ENCODE results near the gene NPSR1. TPM values are rescaled to one million over a fixed set of nuclear protein-coding genes. Genes with fewer than 3 reads are reported as not detected.
"Not testable (repeated sequence)": the region's sequence is repeated elsewhere in the genome, so short reads cannot be mapped to it uniquely, and the experiment has no call there.

NPSR1 gene
- total RNA-seq, 2 donors from 2014 or later, result not detected

DNA sequence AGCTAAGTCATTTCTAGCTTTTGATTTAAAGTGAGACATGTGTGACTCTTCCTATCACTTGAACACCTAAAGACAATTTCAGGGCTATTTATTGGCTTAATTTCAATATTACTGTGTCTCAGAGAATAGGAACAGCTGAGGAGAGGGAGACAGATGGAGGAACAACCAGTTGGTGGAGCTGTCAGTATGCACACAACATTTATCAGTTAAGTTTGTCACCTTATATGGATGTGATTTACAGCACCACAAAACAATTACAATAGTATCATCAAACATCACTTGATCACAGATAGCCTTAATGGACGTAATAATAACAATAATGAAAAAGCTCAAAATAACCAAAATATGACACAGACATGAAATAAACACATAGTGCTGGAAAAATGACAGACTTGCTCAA is 129.6 kb downstream of the NPSR1 start:
- TF ChIP-seq POLR2AphosphoS5 (IDR thresholded peaks at IDR 0.05), result no peak
- TF ChIP-seq POLR2A (IDR thresholded peaks at IDR 0.05), result no peak
- TF ChIP-seq, protein P1, sequence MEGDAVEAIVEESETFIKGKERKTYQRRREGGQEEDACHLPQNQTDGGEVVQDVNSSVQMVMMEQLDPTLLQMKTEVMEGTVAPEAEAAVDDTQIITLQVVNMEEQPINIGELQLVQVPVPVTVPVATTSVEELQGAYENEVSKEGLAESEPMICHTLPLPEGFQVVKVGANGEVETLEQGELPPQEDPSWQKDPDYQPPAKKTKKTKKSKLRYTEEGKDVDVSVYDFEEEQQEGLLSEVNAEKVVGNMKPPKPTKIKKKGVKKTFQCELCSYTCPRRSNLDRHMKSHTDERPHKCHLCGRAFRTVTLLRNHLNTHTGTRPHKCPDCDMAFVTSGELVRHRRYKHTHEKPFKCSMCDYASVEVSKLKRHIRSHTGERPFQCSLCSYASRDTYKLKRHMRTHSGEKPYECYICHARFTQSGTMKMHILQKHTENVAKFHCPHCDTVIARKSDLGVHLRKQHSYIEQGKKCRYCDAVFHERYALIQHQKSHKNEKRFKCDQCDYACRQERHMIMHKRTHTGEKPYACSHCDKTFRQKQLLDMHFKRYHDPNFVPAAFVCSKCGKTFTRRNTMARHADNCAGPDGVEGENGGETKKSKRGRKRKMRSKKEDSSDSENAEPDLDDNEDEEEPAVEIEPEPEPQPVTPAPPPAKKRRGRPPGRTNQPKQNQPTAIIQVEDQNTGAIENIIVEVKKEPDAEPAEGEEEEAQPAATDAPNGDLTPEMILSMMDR (IDR thresholded peaks at IDR 0.05), result no peak
- no peak for DNase-seq (ENCODE audit: low spot score)
- intact Hi-C loops (cut with DNase I), result no loop called here
- no peaks in the 10 kb centered on the region for H3K4me1 ChIP-seq (replicated peaks)
- no peaks in the 10 kb centered on the region for H3K27me3 ChIP-seq (replicated peaks; ENCODE audit: insufficient read depth)
- WGBS, result 44% methylated on average over 1 of the region's 1 CpG
- H3K27ac ChIP-seq, result no peak overlapping the region
- H3K9me3 ChIP-seq, result no peaks in the 10 kb centered on the region
- H3K36me3 ChIP-seq, result no peaks in the 10 kb centered on the region
- H3K4me3 ChIP-seq, result no peak overlapping the region

DNA sequence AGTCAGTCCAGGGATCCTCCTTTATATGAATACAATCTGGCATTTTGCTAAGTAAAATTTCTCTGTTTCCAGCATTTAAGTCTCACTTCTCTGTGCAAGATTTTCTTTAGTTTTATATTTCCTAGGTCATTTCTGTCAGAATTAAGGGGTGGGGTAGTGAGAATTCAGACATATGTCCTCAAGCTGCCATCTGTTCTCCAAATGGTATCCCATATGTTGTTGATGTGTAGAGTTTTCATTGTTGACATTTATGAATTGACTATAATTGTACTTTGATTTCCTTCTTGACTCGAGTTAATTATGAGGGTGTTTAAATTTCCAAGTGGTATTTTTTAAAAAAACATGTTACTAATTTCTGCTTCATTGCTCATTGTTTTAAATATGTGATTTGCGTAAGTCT is 148.8 kb downstream of the NPSR1 start:
- Histone ChIP-seq H3K27ac (no peak overlapping the region), H3K36me3 (no peaks in the 10 kb centered on the region), H3K9me3 (no peaks in the 10 kb centered on the region), H3K27me3 (replicated peaks; ENCODE audit: insufficient read depth) (no peaks in the 10 kb centered on the region), H3K4me1 (replicated peaks) (no peaks in the 10 kb centered on the region), H3K4me3 (no peak overlapping the region)
- intact Hi-C loops (cut with DNase I), result no loop called here
- no peak for DNase-seq (ENCODE audit: low spot score)
- TF ChIP-seq POLR2A (IDR thresholded peaks at IDR 0.05) (no peak), POLR2AphosphoS5 (IDR thresholded peaks at IDR 0.05) (no peak)
- TF ChIP-seq, protein P1 (IDR thresholded peaks at IDR 0.05), result no peak
- WGBS, result 76% methylated on average over 2 of the region's 2 CpGs

DNA sequence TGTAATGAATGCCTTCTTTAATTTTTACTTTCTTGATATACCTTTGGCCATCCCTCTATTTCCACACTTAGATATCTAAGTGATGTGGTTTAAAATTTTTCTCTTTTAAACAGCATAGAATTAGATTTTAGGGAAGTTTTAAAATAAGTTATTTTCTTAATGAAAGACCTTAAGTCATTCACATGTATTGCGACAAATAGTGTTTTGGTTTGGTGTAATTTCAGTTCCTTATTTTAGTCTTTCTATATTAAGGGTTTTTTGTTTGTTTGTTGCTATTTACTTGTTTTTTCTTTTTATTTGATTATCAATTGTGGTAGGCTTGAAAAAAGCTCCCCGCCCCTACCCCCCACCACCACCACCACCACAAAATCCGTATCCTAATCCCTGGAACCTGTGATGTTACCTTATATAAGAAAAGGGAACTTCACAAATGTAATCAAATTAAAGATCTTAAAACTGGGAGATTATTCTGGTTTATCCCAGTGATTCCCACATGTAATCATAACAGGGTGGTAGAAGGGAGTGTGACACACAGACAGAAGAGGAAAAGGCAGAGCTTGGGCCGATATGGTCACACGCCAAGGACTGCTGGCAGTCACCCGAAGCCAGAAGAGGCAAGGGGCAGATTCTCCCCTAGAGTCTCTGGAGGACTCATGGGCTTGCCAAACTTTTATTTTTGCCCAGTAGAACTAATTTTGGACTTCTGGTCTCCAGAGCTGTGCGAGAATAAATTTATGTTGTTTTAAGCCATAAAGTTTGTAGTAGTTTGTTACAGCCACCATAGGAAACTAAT is 149.7 kb downstream of the NPSR1 start:
- H3K27ac ChIP-seq, result no peak overlapping the region
- no peak for TF ChIP-seq POLR2AphosphoS5 (IDR thresholded peaks at IDR 0.05)
- TF ChIP-seq POLR2A (IDR thresholded peaks at IDR 0.05), result no peak
- TF ChIP-seq, protein P1 (IDR thresholded peaks at IDR 0.05), result no peak
- H3K36me3 ChIP-seq, result no peaks in the 10 kb centered on the region
- H3K4me3 ChIP-seq, result no peak overlapping the region
- H3K9me3 ChIP-seq, result no peaks in the 10 kb centered on the region
- no peak for DNase-seq (ENCODE audit: low spot score)
- no peaks in the 10 kb centered on the region for H3K4me1 ChIP-seq (replicated peaks)
- intact Hi-C loops (cut with DNase I), result no loop called here
- no peaks in the 10 kb centered on the region for H3K27me3 ChIP-seq (replicated peaks; ENCODE audit: insufficient read depth)
- 82% methylated on average over 7 of the region's 7 CpGs for WGBS

DNA sequence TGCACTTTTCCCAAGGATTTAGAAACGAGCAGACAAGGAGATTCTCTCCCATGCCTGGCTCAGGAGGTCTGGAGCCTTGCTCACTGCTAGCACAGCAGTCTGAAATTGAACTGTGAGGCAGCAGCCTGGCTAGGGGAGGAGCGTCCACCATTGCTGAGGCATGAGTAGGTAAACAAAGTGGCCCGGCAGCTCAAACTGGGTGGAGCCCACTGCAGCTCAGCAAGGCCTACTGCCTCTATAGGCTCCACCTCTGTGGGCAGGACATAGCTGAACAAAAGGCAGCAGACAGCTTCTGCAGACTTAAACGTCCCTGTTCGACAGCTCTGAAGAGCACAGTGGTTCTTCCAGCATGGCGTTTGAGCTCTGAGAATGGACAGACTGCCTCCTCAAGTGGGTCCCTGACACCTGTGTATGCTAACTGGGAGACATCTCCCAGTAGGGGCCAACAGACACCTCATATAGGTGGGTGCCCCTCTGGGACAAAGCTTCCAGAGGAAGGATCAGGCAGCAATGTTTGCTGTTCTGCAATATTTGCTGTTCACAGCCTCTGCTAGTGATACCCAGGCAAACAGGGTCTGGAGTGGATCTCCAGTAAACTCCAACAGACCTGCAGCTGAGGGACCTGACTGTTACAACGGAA is 156.3 kb downstream of the NPSR1 start:
- H3K27ac ChIP-seq; H3K4me1 ChIP-seq (replicated peaks); intact Hi-C loops (cut with DNase I); H3K9me3 ChIP-seq; H3K36me3 ChIP-seq; H3K4me3 ChIP-seq; H3K27me3 ChIP-seq (replicated peaks; ENCODE audit: insufficient read depth): not testable (repeated sequence)
- 53% methylated on average over 6 of the region's 7 CpGs for WGBS
- peak; percentile 31 for DNase-seq (ENCODE audit: low spot score)
- TF ChIP-seq POLR2AphosphoS5 (IDR thresholded peaks at IDR 0.05), result peak; percentile 22

DNA sequence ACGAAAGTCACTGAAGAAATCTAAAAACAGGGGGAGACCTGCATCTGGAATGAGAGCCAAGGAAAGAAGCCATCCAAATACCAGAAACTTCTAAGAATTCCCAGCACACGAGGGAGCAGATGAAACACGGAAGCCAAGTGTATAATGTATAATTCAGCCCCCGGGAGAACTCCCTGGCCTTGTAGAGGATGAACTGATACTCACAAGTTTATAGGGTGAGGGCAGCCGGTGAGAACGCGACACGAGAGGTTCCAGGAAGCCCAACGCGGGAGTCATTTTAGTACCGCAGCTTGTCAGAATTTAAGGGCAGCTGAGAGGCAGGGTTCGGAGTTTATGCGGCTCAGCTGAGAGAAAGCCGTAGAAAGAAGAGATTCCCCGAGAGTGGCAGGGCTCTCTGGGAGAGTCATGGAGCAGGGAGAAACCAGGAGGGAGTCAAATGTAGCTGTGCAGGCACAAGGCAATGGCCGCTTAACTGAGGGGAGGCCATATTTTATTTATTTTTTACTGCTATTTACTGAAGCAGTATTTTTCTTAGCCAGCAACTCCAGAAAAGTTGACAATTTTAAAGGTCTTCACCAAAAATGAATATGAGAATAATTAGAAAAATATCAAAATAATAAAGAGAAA is 164.0 kb downstream of the NPSR1 start:
- no peaks in the 10 kb centered on the region for H3K27me3 ChIP-seq (replicated peaks; ENCODE audit: insufficient read depth)
- TF ChIP-seq POLR2A (IDR thresholded peaks at IDR 0.05) (no peak), POLR2AphosphoS5 (IDR thresholded peaks at IDR 0.05) (no peak)
- TF ChIP-seq, protein P1 (IDR thresholded peaks at IDR 0.05), result no peak
- H3K9me3 ChIP-seq, result no peaks in the 10 kb centered on the region
- H3K36me3 ChIP-seq, result no peaks in the 10 kb centered on the region
- 58% methylated on average over 16 of the region's 16 CpGs for WGBS
- no peak overlapping the region for H3K4me3 ChIP-seq
- intact Hi-C loops (cut with DNase I), result loop anchor here (2.0 to 10.0 kb wide), 2 partner anchors 215 to 713 kb away; partner anchors contain the start of gene DPY19L1
- DNase-seq (ENCODE audit: low spot score), result no peak
- H3K27ac ChIP-seq, result no peak overlapping the region
- no peaks in the 10 kb centered on the region for H3K4me1 ChIP-seq (replicated peaks)

Data from prostate gland (tissue), 2 donors.